GM18951 (cell line): ENCODE measurements around the gene SURF1.
"Not testable (repeated sequence)": the region's sequence is repeated elsewhere in the genome, so short reads cannot be mapped to it uniquely, and the experiment has no call there.

Experiments used
- POLR2A ChIP-seq: IDR thresholded peaks from 4 replicates; pipeline ENCODE4 v1.6.1; 2011; ENCODE audit warnings: mild to moderate bottlenecking; ENCODE audit not compliant: insufficient read length, insufficient read depth; ENCODE audit errors: extremely low read depth
- in situ Hi-C: fragments of 300-500 bp; cut with MboI; formaldehyde crosslinking; loops from one replicate; pipeline ENCODE4 v1.12.0; 2022; ENCODE audit warnings: low sequenced_read_pairs, mixed read lengths, inconsistent platforms; ENCODE audit not compliant: unreplicated experiment

Gene SURF1

GRCh38 chr9:133323991-133324703 is 32.1 kb downstream of the SURF1 start:
- no peak for TF ChIP-seq POLR2A
- in situ Hi-C loops, result no loop called here

- in situ Hi-C loops, result no loop called here
- no peak for TF ChIP-seq POLR2A
These were observed 33.1 kb downstream of the SURF1 start for GRCh38 chr9:133323211-133323610.

- in situ Hi-C loops, result no loop called here
- no peak for TF ChIP-seq POLR2A
These were observed 33.6 kb downstream of the SURF1 start for GRCh38 chr9:133322701-133323100.

GRCh38 chr9:133321411-133321935 is 34.8 kb downstream of the SURF1 start:
- in situ Hi-C loops, result no loop called here
- TF ChIP-seq POLR2A, result no peak

GRCh38 chr9:133320421-133320881 is 35.8 kb downstream of the SURF1 start:
- in situ Hi-C loops, result no loop called here

GRCh38 chr9:133317551-133317950 is 38.7 kb downstream of the SURF1 start:
- in situ Hi-C loops, result not testable (repeated sequence)

More at GRCh38 chr9:133320421-133320881, 35.8 kb downstream of the SURF1 start:
- TF ChIP-seq POLR2A, result no peak

- TF ChIP-seq POLR2A, result no peak
- in situ Hi-C loops, result no loop called here
These were observed 40.3 kb downstream of the SURF1 start for GRCh38 chr9:133315997-133316396.

- TF ChIP-seq POLR2A, result no peak
- in situ Hi-C loops, result no loop called here
These were observed 46.7 kb downstream of the SURF1 start for GRCh38 chr9:133309608-133310007.

GRCh38 chr9:133307301-133307700 is 49.0 kb downstream of the SURF1 start:
- in situ Hi-C loops, result no loop called here
- no peak for TF ChIP-seq POLR2A

- TF ChIP-seq POLR2A, result no peak
- in situ Hi-C loops, result no loop called here
These were observed 49.8 kb downstream of the SURF1 start for GRCh38 chr9:133306242-133307204.

GRCh38 chr9:133305731-133306130 is 50.6 kb downstream of the SURF1 start:
- in situ Hi-C loops, result no loop called here
- no peak for TF ChIP-seq POLR2A

GRCh38 chr9:133304477-133305377 is 51.6 kb downstream of the SURF1 start:
- in situ Hi-C loops, result no loop called here
- TF ChIP-seq POLR2A, result no peak

- no peak for TF ChIP-seq POLR2A
- in situ Hi-C loops, result no loop called here
These were observed 52.2 kb downstream of the SURF1 start for GRCh38 chr9:133304158-133304470.
